ENCODE results near the gene CCDC12. TPM values are rescaled to one million over a fixed set of nuclear protein-coding genes. Genes with fewer than 3 reads are reported as not detected.

Gene CCDC12
- total RNA-seq, 1 experiment from 2014 or later: 44.2 TPM

- no TSS peak for BruUV-seq (replicated peaks)
- ATAC-seq (peak; percentile 80), DNase-seq (peak; percentile 54)
- H3K9me3 ChIP-seq (ENCODE audit: low read length): no peaks in the 10 kb centered on the region
- H4K20me1 ChIP-seq (ENCODE audit: low read length): 0 out of 2 replicates have a peak, but pooled peaks cover 7% of the 10 kb centered on the region
- ChIA-PET POLR2A (ENCODE audit: unreplicated experiment) (interaction anchor here (0.6 kb wide), 1 partner anchor 12 kb away, joined by 3 read pairs; no protein-coding TSS in a partner anchor), CTCF (interaction anchor here (0.5 to 1.3 kb wide), 7 partner anchors 12 to 99 kb away, joined by 3 to 8 read pairs (median 4); no protein-coding TSS in a partner anchor)
- H3K79me2 ChIP-seq (ENCODE audit: low read length): peaks cover 19% of the 10 kb centered on the region
- H3F3A ChIP-seq (ENCODE audit: low read length, unreplicated experiment): no peaks in the 10 kb centered on the region
- H3K9ac ChIP-seq (ENCODE audit: low read length): no peak overlapping the region
- no peak overlapping the region for H2AFZ ChIP-seq (ENCODE audit: low read length)
- no peak overlapping the region for H3K4me3 ChIP-seq (ENCODE audit: low read length)
- no peak overlapping the region for H3K27ac ChIP-seq (ENCODE audit: low read length)
- peaks cover 84% of the 10 kb centered on the region for H3K36me3 ChIP-seq (ENCODE audit: low read depth, low read length)
- H3K9me2 ChIP-seq (replicated peaks; ENCODE audit: low read length): no peaks in the 10 kb centered on the region
- H3K4me1 ChIP-seq (ENCODE audit: insufficient read depth, low read length): no peaks in the 10 kb centered on the region
- no peak overlapping the region for H3K4me2 ChIP-seq (ENCODE audit: low read length)
- intact Hi-C loops (cut with micrococcal nuclease): loop anchor here (5.0 kb wide), 1 partner anchor 74 kb away; no protein-coding TSS in a partner anchor
- H3K27me3 ChIP-seq (ENCODE audit: low read length): no peaks in the 10 kb centered on the region
- no peak for TF ChIP-seq EZH2 (IDR thresholded peaks at IDR 0.05; ENCODE audit: low read length, unreplicated experiment)
- peak; percentile 91 for TF ChIP-seq CTCF (conservative IDR thresholded peaks at IDR 0.05; ENCODE audit: low read depth, low read length)
These were observed 52.8 kb downstream of the CCDC12 start for GRCh38 chr3:46923559-46924350.

GRCh38 chr3:46922871-46923558, 53.5 kb downstream of the CCDC12 start:
- Histone ChIP-seq H3K4me3 (ENCODE audit: low read length) (no peak overlapping the region), H3K36me3 (ENCODE audit: low read depth, low read length) (peaks cover 85% of the 10 kb centered on the region), H3K9me3 (ENCODE audit: low read length) (no peaks in the 10 kb centered on the region), H3K79me2 (ENCODE audit: low read length) (peaks cover 12% of the 10 kb centered on the region; the same call in 1 of the 2 replicates), H2AFZ (ENCODE audit: low read length) (no peak overlapping the region), H3K4me1 (ENCODE audit: insufficient read depth, low read length) (no peaks in the 10 kb centered on the region), H3K9me2 (replicated peaks; ENCODE audit: low read length) (no peaks in the 10 kb centered on the region), H3K9ac (ENCODE audit: low read length) (no peak overlapping the region), H3K27ac (ENCODE audit: low read length) (no peak overlapping the region), H3F3A (ENCODE audit: low read length, unreplicated experiment) (no peaks in the 10 kb centered on the region), H3K4me2 (ENCODE audit: low read length) (no peak overlapping the region), H4K20me1 (ENCODE audit: low read length) (0 out of 2 replicates have a peak, but pooled peaks cover 7% of the 10 kb centered on the region), H3K27me3 (ENCODE audit: low read length) (no peaks in the 10 kb centered on the region)
- DNase-seq (no peak), ATAC-seq (no peak)
- intact Hi-C loops (cut with micrococcal nuclease): loop anchor here (5.0 kb wide), 1 partner anchor 74 kb away; no protein-coding TSS in a partner anchor
- ChIA-PET POLR2A (ENCODE audit: unreplicated experiment) (no interaction called here), CTCF (interaction anchor here (0.5 to 1.3 kb wide), 5 partner anchors 12 to 63 kb away, joined by 3 to 8 read pairs (median 3); no protein-coding TSS in a partner anchor)
- no TSS peak for BruUV-seq (replicated peaks)
- TF ChIP-seq EZH2phosphoT487 (IDR thresholded peaks at IDR 0.05; ENCODE audit: borderline replicate concordance, low read length) (no peak), EZH2 (IDR thresholded peaks at IDR 0.05; ENCODE audit: low read length, unreplicated experiment) (no peak), CTCF (conservative IDR thresholded peaks at IDR 0.05; ENCODE audit: low read depth, low read length) (no peak)
